GM19239 (cell line): ENCODE data around the gene POLR2C.

Source experiments
- DNase-seq: peaks from one replicate; pipeline ENCODE4 v3.0.0; 2011; ENCODE audit warnings: low spot score; ENCODE audit not compliant: insufficient read length
- FAIRE-seq: peaks from 2 replicates; lab custom pipeline; 2011; peaks lifted over from hg19 to GRCh38; lab: Jason Lieb, UNC

POLR2C gene

DNA sequence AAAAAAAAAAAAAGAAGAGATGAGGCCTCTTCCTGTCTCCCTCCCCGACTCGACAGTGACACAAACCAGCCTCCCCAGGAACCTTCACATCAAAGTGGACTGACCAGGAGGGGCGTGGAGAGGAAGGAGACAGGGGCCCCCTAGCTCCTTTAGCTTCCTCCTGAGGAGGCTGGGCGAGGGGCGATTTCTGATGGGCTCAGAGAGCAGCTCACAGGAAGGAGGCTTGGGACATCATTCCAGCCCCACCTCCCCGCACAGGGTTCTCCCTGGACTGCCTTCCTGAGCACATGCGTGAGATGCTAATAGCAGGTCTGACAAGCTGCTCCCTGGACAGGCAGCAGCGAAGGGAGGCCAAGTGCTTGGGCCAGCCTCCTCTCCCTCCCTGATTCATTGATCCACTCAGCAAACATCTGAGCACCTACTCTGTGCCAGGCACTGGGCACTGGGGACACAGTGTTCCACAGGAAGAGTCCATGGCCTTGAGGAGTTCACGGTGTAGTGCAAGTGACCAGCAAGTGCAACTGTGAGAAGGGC lies 38.2 kb downstream of the POLR2C start:
- DNase-seq (no peak), FAIRE-seq (no peak)

- no peak for DNase-seq
Measured at GRCh38 chr16:57501492-57501891, 39.0 kb downstream of the POLR2C start.

DNA sequence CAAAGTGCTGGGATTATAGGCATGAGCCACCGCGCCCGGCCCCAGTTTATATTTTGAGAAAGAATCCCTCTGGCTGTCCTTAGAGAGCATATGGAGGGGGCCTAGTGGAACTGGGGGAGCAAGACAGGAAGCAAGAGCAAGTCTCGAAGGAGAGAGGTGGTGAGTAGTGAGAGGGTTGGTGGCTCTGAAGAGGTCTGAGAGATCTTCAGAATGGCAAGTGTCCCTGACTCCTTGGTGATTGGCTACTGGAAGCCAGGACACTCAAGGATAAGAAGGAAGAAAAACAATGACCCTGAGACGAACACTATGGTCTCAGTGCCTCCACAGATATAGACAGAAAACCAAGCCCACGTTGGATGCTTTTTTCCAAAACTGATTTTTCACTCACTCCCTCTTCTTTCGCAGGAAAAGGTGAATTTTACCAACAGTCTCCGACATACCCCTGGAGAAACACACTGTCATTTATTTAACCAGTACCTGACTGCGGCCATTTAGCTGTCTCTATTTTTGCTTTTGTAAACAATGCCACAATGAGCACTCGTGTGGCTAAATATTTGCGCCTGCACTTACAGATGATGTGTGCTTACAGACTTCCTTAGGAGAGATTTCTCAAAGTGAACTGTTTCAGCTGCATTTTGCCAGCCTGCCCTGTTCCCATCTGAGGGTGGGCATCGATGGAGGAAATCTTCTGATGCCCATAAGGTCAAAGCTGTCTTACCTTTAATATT lies 39.7 kb downstream of the POLR2C start:
- DNase-seq (no peak), FAIRE-seq (no peak)

More at GRCh38 chr16:57501492-57501891, 39.0 kb downstream of the POLR2C start:
- no peak for FAIRE-seq

- FAIRE-seq, result no peak
- DNase-seq, result no peak
Measured at GRCh38 chr16:57503366-57503765, 40.9 kb downstream of the POLR2C start.

GRCh38 chr16:57504001-57504400 lies 41.5 kb downstream of the POLR2C start:
- no peak for FAIRE-seq

DNA sequence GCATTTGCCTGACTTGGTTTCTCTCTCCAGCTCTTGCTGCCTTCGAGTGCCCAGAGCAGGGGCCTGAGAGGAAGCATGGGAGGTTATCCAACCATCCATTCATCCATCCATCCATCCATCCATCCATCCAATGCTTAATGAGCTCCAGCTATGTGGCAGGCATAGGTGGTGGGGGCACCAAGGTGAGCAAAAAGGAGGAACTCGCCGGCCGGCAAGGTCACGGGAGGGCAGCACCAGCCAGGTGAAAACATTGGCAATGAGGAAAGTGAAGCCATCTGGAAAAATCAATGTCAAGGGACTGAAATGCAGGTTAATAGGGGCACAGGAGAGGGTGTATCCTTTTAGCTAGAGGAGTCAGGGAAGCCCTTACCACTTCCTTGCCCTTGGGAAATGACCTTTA lies 42.0 kb downstream of the POLR2C start:
- FAIRE-seq (no peak), DNase-seq (no peak)

More at GRCh38 chr16:57504001-57504400, 41.5 kb downstream of the POLR2C start:
- no peak for DNase-seq

- DNase-seq (no peak), FAIRE-seq (no peak)
Measured at GRCh38 chr16:57505169-57505568, 42.7 kb downstream of the POLR2C start.

DNA sequence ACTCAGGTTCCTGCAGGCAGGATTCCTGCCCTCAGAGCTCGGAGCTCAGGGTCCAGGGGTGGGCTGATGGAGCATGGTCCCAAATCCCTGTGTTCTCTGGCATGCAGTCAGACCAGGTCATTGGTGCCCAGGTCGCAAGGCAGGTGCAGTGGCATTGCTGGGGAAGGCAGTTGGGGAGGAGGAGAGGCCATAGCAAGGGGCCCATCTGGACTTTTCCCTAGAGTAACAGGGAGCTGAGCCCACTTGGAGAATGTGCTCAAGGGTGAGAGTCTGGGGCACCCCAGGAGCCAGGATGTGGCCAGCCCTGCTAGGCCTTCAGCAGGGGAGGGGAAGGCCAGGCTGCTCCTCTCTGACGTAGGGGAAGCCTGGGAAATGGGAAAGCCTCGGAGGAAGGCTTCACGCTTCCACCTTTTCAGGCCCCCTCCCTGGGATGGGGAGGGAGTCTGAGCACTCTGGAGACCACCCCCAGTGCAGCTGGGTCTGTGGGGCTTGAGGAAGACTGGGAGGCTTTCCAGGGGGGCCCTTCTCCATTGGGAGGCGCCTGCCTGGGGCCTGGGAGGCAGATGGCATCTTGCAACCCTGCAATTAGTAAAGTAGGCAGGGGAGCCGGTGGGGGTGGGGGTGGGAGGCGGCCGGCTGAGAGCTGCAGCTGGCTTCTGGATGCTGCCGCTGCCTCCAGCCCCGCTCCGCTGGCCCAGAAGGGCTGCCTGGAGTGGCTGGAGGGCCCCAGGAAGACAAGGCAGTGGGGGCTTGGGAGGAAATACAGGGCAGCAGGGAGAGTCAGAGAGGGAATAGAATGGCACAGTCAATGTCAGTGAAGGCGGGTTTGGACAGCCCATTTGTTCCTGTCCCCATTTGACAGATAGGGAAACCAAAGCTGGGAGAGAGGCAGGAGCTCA lies 44.9 kb downstream of the POLR2C start:
- FAIRE-seq (no peak), DNase-seq (no peak)

DNA sequence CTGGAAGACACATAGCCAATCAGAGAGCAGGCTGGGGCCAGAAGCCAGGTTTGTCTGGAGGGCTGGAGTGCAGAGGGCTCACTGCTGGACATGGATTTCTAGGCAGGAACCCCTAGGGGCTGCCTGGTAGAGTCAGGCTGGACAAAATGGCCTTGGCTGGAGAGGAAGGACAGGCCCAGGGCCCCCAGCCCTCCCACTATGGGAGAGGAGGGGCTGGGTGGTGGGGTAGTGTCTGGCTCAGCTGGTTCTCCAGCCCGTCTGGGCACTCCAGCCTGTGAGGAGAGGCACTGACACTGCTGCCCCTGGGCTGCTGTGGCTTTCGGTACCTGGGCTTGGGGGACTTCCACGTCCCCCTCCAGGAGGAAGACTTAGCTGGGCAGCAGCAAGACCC lies 45.6 kb downstream of the POLR2C start:
- DNase-seq, result no peak
- FAIRE-seq, result no peak

GRCh38 chr16:57509231-57509923 lies 46.9 kb downstream of the POLR2C start:
- FAIRE-seq (no peak), DNase-seq (no peak)

DNA sequence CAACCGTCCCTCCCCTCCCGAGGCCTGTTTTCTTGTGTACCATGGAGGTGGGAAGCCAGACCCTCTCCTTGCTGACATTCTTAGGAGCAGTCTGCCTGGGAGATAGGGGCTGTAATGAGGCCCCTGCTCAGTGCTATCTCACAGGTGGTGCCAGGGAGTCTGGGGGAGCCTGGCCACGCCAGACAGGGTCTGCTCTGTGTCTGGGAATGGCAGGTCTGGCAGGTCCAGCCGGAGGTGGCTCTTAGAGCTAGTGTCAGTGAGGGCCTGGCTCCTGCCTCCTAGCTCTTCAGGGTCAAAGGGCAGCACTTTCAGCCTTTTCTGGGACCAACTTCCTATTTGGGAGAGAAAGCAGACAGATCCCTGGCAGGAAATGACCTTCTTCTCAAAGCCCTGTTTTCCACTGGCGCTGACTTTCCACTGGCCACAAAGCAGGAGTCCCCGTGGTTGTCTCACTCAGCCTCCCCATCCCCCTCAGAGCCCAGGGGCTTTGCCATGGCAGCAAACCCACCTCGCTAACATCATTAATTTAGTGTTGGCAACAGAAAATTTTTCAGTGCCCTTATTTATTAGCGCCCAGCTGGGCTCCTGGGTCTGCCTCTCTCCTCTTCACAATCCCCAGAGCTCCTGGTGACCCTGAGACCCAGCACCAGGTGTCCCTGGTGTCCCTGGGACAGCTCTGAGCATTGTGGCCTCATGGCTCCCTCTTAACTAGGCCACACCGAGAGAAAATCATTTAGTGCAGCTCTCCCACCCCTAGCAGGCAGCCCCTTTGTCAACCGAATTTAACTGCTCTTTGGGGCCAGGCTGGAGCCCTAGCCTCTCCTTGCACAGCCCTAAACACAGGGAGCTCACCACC lies 47.8 kb downstream of the POLR2C start:
- FAIRE-seq (no peak), DNase-seq (no peak)

GRCh38 chr16:57512296-57513001 lies 50.0 kb downstream of the POLR2C start:
- FAIRE-seq (no peak), DNase-seq (no peak)

DNA sequence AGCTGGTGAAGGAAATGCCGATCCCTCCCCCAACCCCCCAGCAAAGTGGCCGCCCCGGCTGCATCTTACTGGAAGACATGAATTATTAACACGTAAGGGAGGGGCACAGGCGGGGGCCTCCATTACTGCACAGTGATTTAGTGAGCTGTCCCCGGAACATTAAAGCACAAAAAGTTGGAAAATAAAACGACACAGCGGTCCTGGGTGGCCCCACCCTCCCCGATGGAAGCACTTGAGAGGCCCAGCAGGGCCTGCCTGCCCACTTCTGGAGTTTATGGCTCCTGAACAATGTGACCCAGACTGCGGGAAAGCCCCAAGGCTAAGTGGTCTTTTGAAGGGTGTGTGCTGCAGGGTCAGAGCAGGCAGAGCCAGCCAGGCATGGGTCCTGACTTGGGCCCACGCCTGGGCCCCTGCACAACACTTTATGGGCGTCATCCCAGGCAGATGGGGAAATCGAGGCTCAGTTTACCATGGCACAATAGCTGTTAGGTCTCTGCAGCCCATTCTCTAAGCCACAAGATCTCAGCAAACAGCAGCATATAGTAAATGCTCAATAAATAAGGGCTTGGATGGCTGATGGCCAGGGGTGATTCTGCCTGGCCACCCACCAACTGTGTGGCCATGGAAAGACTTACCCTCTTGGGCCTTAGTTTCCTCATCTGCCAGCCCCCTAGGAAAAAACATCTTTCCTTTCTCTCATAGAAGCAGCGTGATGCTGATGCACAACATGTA lies 51.1 kb downstream of the POLR2C start:
- DNase-seq (no peak), FAIRE-seq (no peak)

DNA sequence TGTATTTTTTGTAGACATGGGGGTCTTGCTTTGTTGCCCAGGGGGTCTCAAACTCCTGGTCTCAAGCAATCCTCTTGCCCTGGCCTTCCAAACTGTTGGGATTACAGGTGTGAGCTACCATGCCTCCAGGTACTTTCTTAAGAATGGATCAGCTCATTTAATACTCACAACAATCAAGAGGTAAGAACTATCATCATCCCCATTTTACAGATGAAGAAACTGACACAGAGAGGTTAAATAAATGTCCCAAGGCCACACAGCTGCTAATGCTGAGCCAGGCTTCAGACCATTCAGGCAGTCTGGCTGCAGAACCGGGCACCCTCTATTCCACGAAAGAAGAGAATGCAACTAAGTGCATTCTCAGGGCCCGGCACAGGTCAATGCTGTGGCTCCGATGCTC lies 51.9 kb downstream of the POLR2C start:
- no peak for DNase-seq
- no peak for FAIRE-seq

DNA sequence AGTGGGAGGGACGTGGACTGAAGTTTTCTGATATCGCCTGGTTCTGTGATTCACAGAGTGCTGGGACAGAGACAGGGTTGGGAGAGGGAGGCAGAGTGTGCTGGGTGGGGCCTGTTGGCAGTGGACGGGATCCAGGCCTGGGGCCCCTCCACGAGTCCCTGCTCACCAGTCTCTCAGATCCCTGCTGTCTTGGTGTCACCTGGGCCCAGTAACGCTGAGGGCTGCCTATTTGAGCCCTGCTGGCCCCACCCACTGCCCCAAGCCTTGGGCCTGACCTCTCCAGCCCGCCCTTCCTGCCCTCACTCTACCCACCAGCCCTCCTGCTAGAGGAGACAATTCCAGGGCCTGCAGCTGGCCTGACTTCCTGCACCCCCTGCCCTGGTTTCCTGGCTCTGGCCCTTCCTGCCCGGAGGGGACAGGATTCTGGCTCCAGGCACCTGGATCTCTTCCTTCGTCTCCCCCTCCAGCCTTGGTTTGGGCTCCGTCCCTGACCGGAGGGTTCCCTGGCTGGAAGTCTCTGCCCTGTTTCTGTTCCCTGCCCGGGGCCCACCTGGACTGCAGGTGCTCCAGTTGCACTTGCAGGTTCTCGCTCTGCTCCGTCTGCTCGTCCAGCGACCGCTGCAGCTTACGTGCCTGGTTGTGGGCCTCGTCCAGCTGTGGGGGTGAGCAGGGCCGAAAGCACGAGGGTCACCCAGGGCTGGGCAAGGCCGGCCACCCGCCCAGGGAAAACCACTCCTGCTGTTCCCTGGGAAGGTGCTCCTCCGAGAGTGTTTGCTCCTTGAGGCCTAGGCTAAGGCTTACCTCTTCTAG lies 52.5 kb downstream of the POLR2C start:
- FAIRE-seq (no peak), DNase-seq (no peak)

GRCh38 chr16:57516176-57516725 lies 53.8 kb downstream of the POLR2C start:
- DNase-seq (no peak), FAIRE-seq (no peak)

DNA sequence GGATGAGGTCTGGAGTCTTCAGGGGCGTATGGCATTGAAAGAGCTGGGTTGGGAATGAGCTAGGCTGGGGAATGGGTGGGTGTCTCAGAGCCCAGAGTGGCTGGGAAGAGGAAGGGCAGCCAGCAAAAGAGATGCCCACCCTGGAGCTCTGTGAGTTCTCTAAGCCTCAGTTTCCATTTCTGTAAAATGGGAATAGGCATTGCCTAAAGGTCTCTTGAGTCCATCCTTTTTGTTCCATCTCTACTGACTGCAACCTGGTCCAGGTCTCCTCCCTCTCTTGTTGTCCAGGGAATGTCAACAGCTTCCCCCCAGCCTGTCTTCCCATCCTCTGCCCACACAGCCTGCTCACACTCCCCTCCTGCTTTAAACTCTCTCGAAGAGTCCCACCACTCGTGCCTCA lies 54.3 kb downstream of the POLR2C start:
- DNase-seq, result no peak

More for the DNA sequence above, 54.3 kb downstream of the POLR2C start:
- no peak for FAIRE-seq
